Keratinocyte (primary cell): Measurements from ENCODE around the gene TELO2.

Experiments
- CTCF ChIP-seq, 3 experiments: IDR thresholded peaks in 1 of 3; conservative IDR thresholded peaks in 1 of 3; optimal IDR thresholded peaks in 1 of 3; 2 replicates in 2 of 3; 3 replicates in 1 of 3; pipeline versions ENCODE3 to v1.5.1; 2011; ENCODE audit warnings: low read length in 3 of 3, mild to moderate bottlenecking in 3 of 3, moderate library complexity in 2 of 3, control low read depth in 1 of 3, inconsistent platforms in 1 of 3; ENCODE audit not compliant: insufficient read depth in 2 of 3; ENCODE audit errors: extremely low read depth in 1 of 3
- EZH2 ChIP-seq: IDR thresholded peaks from one replicate; pipeline ENCODE4 v1.6.1; 2012; ENCODE audit warnings: inconsistent platforms, mild to moderate bottlenecking, low read length, moderate library complexity

DNA sequence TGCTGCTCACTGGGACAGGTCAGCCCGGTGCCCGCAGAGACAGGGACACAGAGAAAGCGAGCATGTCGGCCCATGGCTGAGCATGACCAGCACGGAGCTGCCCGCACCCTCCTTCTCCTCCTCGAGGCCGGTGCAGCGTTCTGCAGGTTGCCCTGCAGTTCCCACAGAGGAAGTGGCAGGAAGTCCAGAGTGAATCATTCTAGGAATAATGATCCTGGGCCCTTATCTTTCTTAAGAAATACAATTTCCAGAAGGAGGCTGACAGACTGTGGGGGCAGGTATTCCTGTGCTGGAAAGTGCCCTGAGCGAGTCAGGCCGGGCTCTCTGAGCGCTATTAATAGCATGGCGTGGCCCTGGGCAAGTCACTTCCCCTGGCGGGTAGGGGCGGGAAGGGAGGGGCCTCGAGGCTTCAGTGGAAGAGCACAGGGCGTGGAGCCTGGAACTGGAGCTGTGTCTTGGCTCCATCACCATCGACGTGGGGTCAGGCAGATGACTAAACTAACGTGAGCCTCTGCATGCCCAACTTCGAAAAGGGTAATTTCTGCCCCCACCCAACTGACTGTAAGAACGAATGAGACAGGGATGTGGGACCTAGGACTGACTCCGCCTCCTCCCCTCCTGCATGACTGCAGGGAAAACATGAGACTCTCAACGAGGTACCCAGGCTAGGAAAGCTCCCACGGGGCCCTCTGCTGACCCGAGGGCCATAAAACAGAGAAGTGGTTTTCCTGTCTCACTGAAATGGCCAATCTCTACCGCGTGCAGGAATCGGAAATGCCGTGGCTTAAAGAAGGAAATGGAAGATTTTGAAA is 50.1 kb downstream of the TELO2 start:
- TF ChIP-seq CTCF (optimal IDR thresholded peaks at IDR 0.05 in 1 of 3, IDR thresholded peaks at IDR 0.05 in 1 of 3, conservative IDR thresholded peaks at IDR 0.05 in 1 of 3; ENCODE audit: extremely low read depth in 1 of 3, insufficient read depth in 2 of 3, low read length in 3 of 3): peak in 1 of 3 experiments; percentile 30
- TF ChIP-seq EZH2: no peak
